OCI-LY1 (cell line): ENCODE results near the gene CTXN1.

Experiments
- H2AFZ ChIP-seq: fragments of 200-600 bp; sonication (generic), shearing (Covaris generic); 2 replicates; pipeline ENCODE4 v1.6.0; 2014; ENCODE audit warnings: antibody characterized with exemption, mild to moderate bottlenecking, low read length
- H3F3A ChIP-seq: fragments of 200-600 bp; sonication (generic), shearing (Covaris generic); 2 replicates; pipeline ENCODE4 v1.6.0; 2014; ENCODE audit warnings: mild to moderate bottlenecking, antibody characterized with exemption, low read length, moderate library complexity; ENCODE audit not compliant: insufficient read depth
- H3K27ac ChIP-seq: fragments of 200-600 bp; sonication (generic); 2 replicates; pipeline ENCODE4 v1.5.1; 2014; ENCODE audit warnings: low read length, mixed run types, mild to moderate bottlenecking, low read depth; ENCODE audit not compliant: poor library complexity, severe bottlenecking
- H3K27me3 ChIP-seq: fragments of 200-600 bp; sonication (generic); 2 replicates; pipeline ENCODE4 v1.6.0; 2014; ENCODE audit warnings: antibody characterized with exemption, mild to moderate bottlenecking, low read length, moderate library complexity; ENCODE audit not compliant: insufficient read depth
- H3K36me3 ChIP-seq: fragments of 200-600 bp; sonication (generic); 2 replicates; pipeline ENCODE4 v1.6.1; 2014; ENCODE audit warnings: mild to moderate bottlenecking, antibody characterized with exemption, low read length, moderate library complexity, mixed read lengths; ENCODE audit not compliant: insufficient read depth
- H3K4me1 ChIP-seq: fragments of 200-600 bp; sonication (generic); 2 replicates; pipeline ENCODE4 v1.5.1; 2014; ENCODE audit warnings: mild to moderate bottlenecking, low read length, moderate library complexity; ENCODE audit not compliant: insufficient read depth, severe bottlenecking
- H3K4me2 ChIP-seq: fragments of 200-600 bp; sonication (generic), shearing (Covaris generic); 2 replicates; pipeline ENCODE4 v1.6.1; 2014; ENCODE audit warnings: low read length
- H3K4me3 ChIP-seq: fragments of 200-600 bp; sonication (generic); 2 replicates; pipeline ENCODE4 v1.5.1; 2014; ENCODE audit warnings: low read length, low read depth, mild to moderate bottlenecking, mixed read lengths; ENCODE audit not compliant: poor library complexity, severe bottlenecking
- H3K79me2 ChIP-seq: fragments of 200-600 bp; shearing (Covaris generic); 2 replicates; pipeline ENCODE4 v1.6.1; 2016; ENCODE audit warnings: mixed run types, low read length, mixed read lengths; ENCODE audit not compliant: insufficient read depth
- H3K9ac ChIP-seq: fragments of 200-600 bp; sonication (generic), shearing (Covaris generic); 2 replicates; pipeline ENCODE4 v1.6.1; 2014; ENCODE audit warnings: mild to moderate bottlenecking, low read length, mixed read lengths
- H3K9me2 ChIP-seq: fragments of 200-600 bp; sonication (generic), shearing (Covaris generic); 2 replicates; pipeline ENCODE4 v1.6.1; 2014; ENCODE audit warnings: low read depth, mild to moderate bottlenecking, low read length, mixed read lengths
- H3K9me3 ChIP-seq: fragments of 200-600 bp; shearing (Covaris generic); 2 replicates; pipeline ENCODE4 v1.6.1; 2014; ENCODE audit warnings: low read length, mixed read lengths
- H4K20me1 ChIP-seq: fragments of 200-600 bp; sonication (generic), shearing (Covaris generic); 2 replicates; pipeline ENCODE4 v1.6.0; 2016; ENCODE audit warnings: mild to moderate bottlenecking, low read length; ENCODE audit not compliant: insufficient read depth
- EZH2 ChIP-seq: fragments of 200-600 bp; sonication (generic), shearing (Covaris generic); IDR thresholded peaks from 2 replicates; pipeline ENCODE4 v1.8.0; 2017; ENCODE audit warnings: borderline replicate concordance, mixed run types, mild to moderate bottlenecking, antibody characterized with exemption, low read length, moderate library complexity, mixed read lengths
- TF ChIP-seq, protein P1 (sequence below): fragments of 200-600 bp; sonication (generic), shearing (Covaris generic); IDR thresholded peaks from 2 replicates; pipeline ENCODE4 v1.5.1; 2017; ENCODE audit warnings: mild to moderate bottlenecking, antibody characterized with exemption, low read length, moderate library complexity, mixed read lengths

The CTXN1 gene

DNA sequence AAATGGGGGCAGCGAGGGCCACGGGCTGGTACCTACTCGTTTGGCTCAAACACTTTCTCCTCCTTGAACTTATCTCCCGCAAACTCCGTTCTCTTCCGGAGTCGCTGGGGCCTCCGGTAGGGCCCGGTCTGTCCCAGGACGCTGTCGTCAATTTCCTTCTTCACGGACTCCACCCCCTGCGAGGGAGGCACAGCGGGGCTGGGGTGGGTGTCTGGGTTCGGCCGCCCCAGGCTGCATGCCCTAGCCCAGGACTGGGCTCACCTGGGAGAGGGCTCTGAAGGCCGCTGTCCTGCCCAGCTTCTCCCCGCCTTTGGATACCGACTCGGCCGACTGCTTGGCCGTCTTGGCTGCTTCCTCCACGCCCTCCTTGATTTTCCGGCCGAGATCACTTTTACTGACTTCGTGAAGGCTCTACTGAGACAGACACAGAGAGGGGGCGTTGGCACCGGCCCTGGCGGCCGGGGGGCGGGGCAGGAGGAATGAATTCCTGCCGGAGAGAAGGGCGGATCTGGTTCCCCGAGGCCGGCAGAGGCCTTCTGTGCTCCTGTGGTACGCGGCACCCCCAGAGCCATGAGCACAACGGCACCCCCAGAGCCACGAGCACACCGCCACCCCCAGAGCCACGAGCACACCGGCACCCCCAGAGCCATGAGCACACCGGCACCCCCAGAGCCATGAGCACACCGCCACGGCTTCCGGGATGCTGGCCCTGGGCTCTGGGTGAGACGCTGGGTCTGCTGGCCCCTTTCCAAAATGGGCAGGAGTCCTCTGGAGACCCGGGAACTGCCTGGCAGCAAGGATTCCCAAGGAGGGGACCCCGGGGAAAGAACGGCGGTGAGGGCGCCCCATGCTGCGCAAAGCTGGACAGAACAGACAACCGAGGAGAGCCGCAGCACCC, 8.1 kb upstream of the CTXN1 start:
- no peaks in the 10 kb centered on the region for H3K4me1 ChIP-seq
- H3K79me2 ChIP-seq: no peaks in the 10 kb centered on the region
- H3K4me3 ChIP-seq: no peak overlapping the region
- H3F3A ChIP-seq: no peaks in the 10 kb centered on the region
- H3K9me2 ChIP-seq: no peaks in the 10 kb centered on the region
- peaks cover 89% of the 10 kb centered on the region for H3K36me3 ChIP-seq
- H3K9me3 ChIP-seq: no peaks in the 10 kb centered on the region
- H3K27ac ChIP-seq: no peak overlapping the region
- no peaks in the 10 kb centered on the region for H3K27me3 ChIP-seq
- TF ChIP-seq EZH2: no peak
- H3K4me2 ChIP-seq: no peak overlapping the region
- no peak overlapping the region for H3K9ac ChIP-seq
- no peak overlapping the region for H2AFZ ChIP-seq
- no peaks in the 10 kb centered on the region for H4K20me1 ChIP-seq

DNA sequence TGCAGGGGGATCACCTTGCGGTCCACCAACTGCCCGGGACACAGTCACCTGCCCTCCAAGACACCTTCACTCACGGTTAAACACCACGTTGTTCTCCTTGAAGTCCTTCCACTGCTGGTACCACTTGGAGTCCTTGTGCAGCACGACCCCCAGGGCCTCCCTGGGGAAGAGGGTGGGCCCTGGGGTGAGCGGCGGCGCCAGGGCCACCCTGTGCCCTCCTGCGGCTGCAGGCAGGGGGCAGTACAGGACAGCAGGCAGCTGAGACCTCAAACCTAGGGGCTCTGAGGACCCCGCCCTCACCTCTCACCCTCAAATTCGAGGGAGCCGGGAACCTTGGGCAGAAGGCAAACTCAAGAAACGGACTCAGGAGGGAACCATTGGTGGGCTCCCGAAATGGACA, 7.5 kb upstream of the CTXN1 start:
- Histone ChIP-seq H2AFZ (no peak overlapping the region), H4K20me1 (no peaks in the 10 kb centered on the region), H3K4me1 (no peaks in the 10 kb centered on the region), H3K4me2 (no peak overlapping the region), H3F3A (no peaks in the 10 kb centered on the region), H3K79me2 (no peaks in the 10 kb centered on the region), H3K9ac (no peak overlapping the region), H3K27ac (no peak overlapping the region), H3K27me3 (no peaks in the 10 kb centered on the region), H3K4me3 (no peak overlapping the region), H3K9me3 (no peaks in the 10 kb centered on the region), H3K36me3 (peaks cover 85% of the 10 kb centered on the region), H3K9me2 (no peaks in the 10 kb centered on the region)
- TF ChIP-seq, protein P1, sequence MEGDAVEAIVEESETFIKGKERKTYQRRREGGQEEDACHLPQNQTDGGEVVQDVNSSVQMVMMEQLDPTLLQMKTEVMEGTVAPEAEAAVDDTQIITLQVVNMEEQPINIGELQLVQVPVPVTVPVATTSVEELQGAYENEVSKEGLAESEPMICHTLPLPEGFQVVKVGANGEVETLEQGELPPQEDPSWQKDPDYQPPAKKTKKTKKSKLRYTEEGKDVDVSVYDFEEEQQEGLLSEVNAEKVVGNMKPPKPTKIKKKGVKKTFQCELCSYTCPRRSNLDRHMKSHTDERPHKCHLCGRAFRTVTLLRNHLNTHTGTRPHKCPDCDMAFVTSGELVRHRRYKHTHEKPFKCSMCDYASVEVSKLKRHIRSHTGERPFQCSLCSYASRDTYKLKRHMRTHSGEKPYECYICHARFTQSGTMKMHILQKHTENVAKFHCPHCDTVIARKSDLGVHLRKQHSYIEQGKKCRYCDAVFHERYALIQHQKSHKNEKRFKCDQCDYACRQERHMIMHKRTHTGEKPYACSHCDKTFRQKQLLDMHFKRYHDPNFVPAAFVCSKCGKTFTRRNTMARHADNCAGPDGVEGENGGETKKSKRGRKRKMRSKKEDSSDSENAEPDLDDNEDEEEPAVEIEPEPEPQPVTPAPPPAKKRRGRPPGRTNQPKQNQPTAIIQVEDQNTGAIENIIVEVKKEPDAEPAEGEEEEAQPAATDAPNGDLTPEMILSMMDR: peak; percentile 34; the same call in 1 of the 2 replicates
- TF ChIP-seq EZH2: no peak

DNA sequence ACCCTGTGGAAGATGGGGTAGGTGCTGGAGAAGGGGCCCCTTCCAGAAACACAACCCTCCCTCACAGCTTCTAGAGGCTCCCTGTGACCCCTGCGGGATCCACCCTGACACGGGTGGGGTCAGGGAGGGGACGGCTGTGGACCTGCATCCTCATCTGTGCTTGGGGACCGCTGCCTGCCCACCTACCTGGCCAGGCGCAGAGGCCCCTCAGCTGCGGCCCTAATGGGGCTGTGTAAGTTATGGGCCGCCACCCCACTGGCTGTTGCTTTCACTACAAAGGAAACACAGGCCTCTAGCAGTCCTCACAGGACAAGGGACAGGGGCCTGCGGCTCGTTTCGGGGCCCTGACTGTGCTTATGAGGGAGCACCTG, 7.0 kb upstream of the CTXN1 start:
- no peak overlapping the region for H3K27ac ChIP-seq
- no peaks in the 10 kb centered on the region for H3K9me3 ChIP-seq
- no peak overlapping the region for H2AFZ ChIP-seq
- no peaks in the 10 kb centered on the region for H3K9me2 ChIP-seq
- no peaks in the 10 kb centered on the region for H3K27me3 ChIP-seq
- TF ChIP-seq, protein P1: no peak
- TF ChIP-seq EZH2: no peak
- no peak overlapping the region for H3K9ac ChIP-seq
- no peaks in the 10 kb centered on the region for H3K79me2 ChIP-seq
- no peaks in the 10 kb centered on the region for H3F3A ChIP-seq
- no peak overlapping the region for H3K4me3 ChIP-seq
- no peaks in the 10 kb centered on the region for H4K20me1 ChIP-seq
- peaks cover 80% of the 10 kb centered on the region for H3K36me3 ChIP-seq
- no peaks in the 10 kb centered on the region for H3K4me1 ChIP-seq
- H3K4me2 ChIP-seq: no peak overlapping the region
